MM.1S (cell line): ENCODE data around the gene TTLL11.
"Not testable (repeated sequence)": the region's sequence is repeated elsewhere in the genome, so short reads cannot be mapped to it uniquely, and the experiment has no call there.

Source experiments
- DNase-seq: peaks from one replicate; pipeline ENCODE4 v3.0.0-alpha.2; 2015
- H2AFZ ChIP-seq: fragments of 300-600 bp; sonication (generic); 2 replicates; pipeline ENCODE4 v1.6.0; 2016; ENCODE audit warnings: antibody characterized with exemption, low read length
- H3F3A ChIP-seq: fragments of 300-600 bp; sonication (generic); 2 replicates; pipeline ENCODE4 v1.6.1; 2016; ENCODE audit warnings: mild to moderate bottlenecking, antibody characterized with exemption, low read length, moderate library complexity, mixed read lengths; ENCODE audit not compliant: insufficient read depth
- H3K27ac ChIP-seq: fragments of 300-600 bp; sonication (generic); 2 replicates; pipeline ENCODE4 v1.5.1; 2016; ENCODE audit warnings: mild to moderate bottlenecking, low read length
- H3K27me3 ChIP-seq: fragments of 300-600 bp; sonication (generic); replicated peaks from 2 replicates; pipeline ENCODE4 v1.6.0; 2016; ENCODE audit warnings: low read length; ENCODE audit not compliant: insufficient read depth
- H3K36me3 ChIP-seq: fragments of 300-600 bp; sonication (generic); replicated peaks from 2 replicates; pipeline ENCODE4 v1.6.1; 2016; ENCODE audit warnings: mild to moderate bottlenecking, low read length, mixed read lengths; ENCODE audit not compliant: insufficient read depth
- H3K4me1 ChIP-seq: fragments of 300-600 bp; sonication (generic); 2 replicates; pipeline ENCODE4 v1.6.1; 2016; ENCODE audit warnings: low read length, mixed read lengths
- H3K4me2 ChIP-seq: fragments of 300-600 bp; sonication (generic); 2 replicates; pipeline ENCODE4 v1.6.0; 2016; ENCODE audit warnings: low read depth, low read length
- H3K4me3 ChIP-seq: fragments of 300-600 bp; sonication (generic); 2 replicates; pipeline ENCODE4 v1.5.1; 2016; ENCODE audit warnings: low read length, mixed read lengths
- H3K79me2 ChIP-seq: fragments of 300-600 bp; sonication (generic); 2 replicates; pipeline ENCODE4 v1.6.1; 2016; ENCODE audit warnings: mixed run types, low read length, mixed read lengths
- H3K9ac ChIP-seq: fragments of 300-600 bp; sonication (generic); 2 replicates; pipeline ENCODE4 v1.6.1; 2016; ENCODE audit warnings: low read length, mixed read lengths
- H3K9me2 ChIP-seq: fragments of 300-600 bp; sonication (generic); replicated peaks from 2 replicates; pipeline ENCODE4 v1.6.1; 2016; ENCODE audit warnings: mild to moderate bottlenecking, low read length, mixed read lengths; ENCODE audit not compliant: insufficient read depth
- H3K9me3 ChIP-seq: fragments of 300-600 bp; sonication (generic); replicated peaks from 2 replicates; pipeline ENCODE4 v1.6.1; 2016; ENCODE audit warnings: mild to moderate bottlenecking, low read length, mixed read lengths; ENCODE audit not compliant: insufficient read depth
- H4K20me1 ChIP-seq: fragments of 300-600 bp; sonication (generic); 2 replicates; pipeline ENCODE4 v1.6.1; 2016; ENCODE audit warnings: mild to moderate bottlenecking, low read length, moderate library complexity, mixed read lengths; ENCODE audit not compliant: insufficient read depth
- CTCF ChIP-seq: fragments of 300-600 bp; sonication (generic); IDR thresholded peaks from 2 replicates; pipeline ENCODE4 v1.5.1; 2016; ENCODE audit warnings: antibody characterized with exemption, low read length, mixed read lengths
- EZH2 ChIP-seq: fragments of 300-600 bp; sonication (generic); optimal IDR thresholded peaks from 2 replicates; pipeline ENCODE3; 2017; ENCODE audit warnings: low read depth, mild to moderate bottlenecking, antibody characterized with exemption, low read length, mixed read lengths
- EZH2phosphoT487 ChIP-seq: fragments of 300-600 bp; sonication (generic); IDR thresholded peaks from 2 replicates; pipeline ENCODE4 v1.6.1; 2018; ENCODE audit warnings: antibody characterized with exemption, low read length

TTLL11 gene

GRCh38 chr9:121895358-121895757 is 197.8 kb downstream of the TTLL11 start:
- Histone ChIP-seq H3K27me3 (no peaks in the 10 kb centered on the region), H3K4me1 (no peaks in the 10 kb centered on the region), H3K4me2 (no peak overlapping the region), H2AFZ (no peak overlapping the region), H4K20me1 (no peaks in the 10 kb centered on the region), H3K9me3 (no peaks in the 10 kb centered on the region), H3K79me2 (no peaks in the 10 kb centered on the region), H3K4me3 (no peak overlapping the region), H3K27ac (no peak overlapping the region), H3F3A (no peaks in the 10 kb centered on the region), H3K9ac (no peak overlapping the region), H3K9me2 (no peaks in the 10 kb centered on the region), H3K36me3 (no peaks in the 10 kb centered on the region)
- TF ChIP-seq EZH2 (no peak), CTCF (no peak), EZH2phosphoT487 (no peak)
- no peak for DNase-seq

GRCh38 chr9:121894380-121894779 is 198.7 kb downstream of the TTLL11 start:
- not testable (repeated sequence) for H2AFZ ChIP-seq, H3K4me3 ChIP-seq, H3F3A ChIP-seq, H3K27ac ChIP-seq, H3K9me3 ChIP-seq, DNase-seq, H3K27me3 ChIP-seq, H3K9me2 ChIP-seq, H4K20me1 ChIP-seq, H3K36me3 ChIP-seq, H3K79me2 ChIP-seq, H3K4me2 ChIP-seq, H3K4me1 ChIP-seq, H3K9ac ChIP-seq

- no peak for DNase-seq
- no peak overlapping the region for H2AFZ ChIP-seq
- no peaks in the 10 kb centered on the region for H4K20me1 ChIP-seq
- H3K9me2 ChIP-seq: no peaks in the 10 kb centered on the region
- no peak overlapping the region for H3K9ac ChIP-seq
- no peaks in the 10 kb centered on the region for H3K79me2 ChIP-seq
- TF ChIP-seq CTCF (no peak), EZH2phosphoT487 (no peak)
- H3K4me2 ChIP-seq: no peak overlapping the region
- no peak overlapping the region for H3K4me3 ChIP-seq
- H3K27ac ChIP-seq: no peak overlapping the region
- H3F3A ChIP-seq: no peaks in the 10 kb centered on the region
- no peaks in the 10 kb centered on the region for H3K27me3 ChIP-seq
- no peaks in the 10 kb centered on the region for H3K4me1 ChIP-seq
- no peaks in the 10 kb centered on the region for H3K36me3 ChIP-seq
- H3K9me3 ChIP-seq: no peaks in the 10 kb centered on the region
These were observed 199.3 kb downstream of the TTLL11 start for GRCh38 chr9:121893786-121894185.

- Histone ChIP-seq H3F3A (no peaks in the 10 kb centered on the region), H3K9me3 (no peaks in the 10 kb centered on the region), H3K4me2 (no peak overlapping the region), H3K9ac (no peak overlapping the region), H2AFZ (no peak overlapping the region), H3K79me2 (no peaks in the 10 kb centered on the region), H3K4me1 (no peaks in the 10 kb centered on the region), H3K27ac (no peak overlapping the region), H3K4me3 (no peak overlapping the region), H3K27me3 (no peaks in the 10 kb centered on the region), H3K9me2 (no peaks in the 10 kb centered on the region), H4K20me1 (no peaks in the 10 kb centered on the region), H3K36me3 (no peaks in the 10 kb centered on the region)
- DNase-seq: no peak
- no peak for TF ChIP-seq EZH2
- no peak for TF ChIP-seq CTCF
- TF ChIP-seq EZH2phosphoT487: no peak
These were observed 200.4 kb downstream of the TTLL11 start for GRCh38 chr9:121892706-121893105.
